ENCODE data around the gene SH2D3C. TPM values are rescaled to one million over a fixed set of nuclear protein-coding genes. Genes with fewer than 3 reads are reported as not detected.

The SH2D3C gene
- polyA plus RNA-seq, 2 of the 4 experiments (the other 2 are of a cell fraction): 0.06 TPM

- no peak for ATAC-seq
- CTCF ChIA-PET: interaction anchor here (1.1 to 15.7 kb wide), 27 partner anchors 9 to 229 kb away, joined by 3 to 243 read pairs (median 20); partner anchors contain the start of genes CDK9, CFAP157, PTRH1 and SH2D3C
- DNase-seq (ENCODE audit: low read depth in 1 of 2, low spot score in 1 of 2): no peak
Measured at GRCh38 chr9:127733614-127734013, 44.9 kb downstream of the SH2D3C start.

GRCh38 chr9:127732444-127732843, 46.0 kb downstream of the SH2D3C start:
- TF ChIP-seq HOXA7 (CRISPR knock-in tag; IDR thresholded peaks at IDR 0.05): no peak
- Histone ChIP-seq H3K4me1 (peaks cover 9% of the 10 kb centered on the region; the same call in 1 of the 3 replicates), H3K4me2 (no peak overlapping the region), H3K27ac (no peak overlapping the region), H3K9me3 (no peaks in the 10 kb centered on the region), H3K4me3 (no peak overlapping the region)
- POLR2A ChIA-PET: no interaction called here
- FAIRE-seq: no peak
- ATAC-seq: no peak
- WGBS (ENCODE audit: missing lambda C conversion rate): 94% methylated on average over 19 of the region's 21 CpGs
- DNase-seq (ENCODE audit: low read depth in 1 of 2, low spot score in 1 of 2): no peak
- CTCF ChIA-PET: interaction anchor here (1.1 to 15.7 kb wide), 10 partner anchors 8 to 228 kb away, joined by 3 to 243 read pairs (median 60); partner anchors contain the start of genes CDK9, SH2D3C and STXBP1

More at GRCh38 chr9:127733614-127734013, 44.9 kb downstream of the SH2D3C start:
- H3K4me3 ChIP-seq: no peak overlapping the region
- POLR2A ChIA-PET: no interaction called here
- FAIRE-seq: no peak
- no peak overlapping the region for H3K27ac ChIP-seq
- H3K4me1 ChIP-seq: peaks cover 9% of the 10 kb centered on the region; the same call in 1 of the 3 replicates
- no peak for TF ChIP-seq JUNB (IDR thresholded peaks at IDR 0.05)
- no peak for TF ChIP-seq RNF2 (IDR thresholded peaks at IDR 0.05; ENCODE audit: borderline replicate concordance, low read depth)
- TF ChIP-seq KDM5A (IDR thresholded peaks at IDR 0.05): no peak
- TF ChIP-seq HOXA7 (CRISPR knock-in tag; IDR thresholded peaks at IDR 0.05): no peak
- TF ChIP-seq PHF8 (IDR thresholded peaks at IDR 0.05; ENCODE audit: borderline replicate concordance, low read depth): no peak
- TF ChIP-seq USF2 (IDR thresholded peaks at IDR 0.05): no peak
- no peak for TF ChIP-seq RCOR1 (IDR thresholded peaks at IDR 0.05; ENCODE audit: low read depth, low read length)
- H3K4me2 ChIP-seq: no peak overlapping the region
- no peaks in the 10 kb centered on the region for H3K9me3 ChIP-seq
- 86% methylated on average over 2 of the region's 2 CpGs for WGBS (ENCODE audit: missing lambda C conversion rate)

- ATAC-seq (no peak), FAIRE-seq (no peak), DNase-seq (ENCODE audit: low read depth in 1 of 2, low spot score in 1 of 2) (no peak)
- Histone ChIP-seq H3K4me1 (peaks cover 9% of the 10 kb centered on the region; the same call in 1 of the 3 replicates), H3K4me2 (no peak overlapping the region), H3K27ac (no peak overlapping the region), H3K9me3 (no peaks in the 10 kb centered on the region), H3K4me3 (no peak overlapping the region)
- ChIA-PET POLR2A (no interaction called here), CTCF (interaction anchor here (0.7 to 15.7 kb wide), 10 partner anchors 10 to 227 kb away, joined by 3 to 243 read pairs (median 52); partner anchors contain the start of genes CDK9, SH2D3C and STXBP1)
- no peak for TF ChIP-seq CTCF (IDR thresholded peaks at IDR 0.05)
- no peak for TF ChIP-seq EHMT2 (IDR thresholded peaks at IDR 0.05; ENCODE audit: low read depth)
- no peak for TF ChIP-seq NFE2L2 (conservative IDR thresholded peaks at IDR 0.05; ENCODE audit: low read length)
- TF ChIP-seq KDM1A (IDR thresholded peaks at IDR 0.05; ENCODE audit: low read depth): no peak
- no peak for TF ChIP-seq TFCP2L1 (CRISPR knock-in tag; IDR thresholded peaks at IDR 0.05)
- TF ChIP-seq RARB (CRISPR knock-in tag; IDR thresholded peaks at IDR 0.05): no peak
- TF ChIP-seq POLR2A (IDR thresholded peaks at IDR 0.05; ENCODE audit: low read length): no peak
- no peak for TF ChIP-seq RNF2 (IDR thresholded peaks at IDR 0.05; ENCODE audit: borderline replicate concordance, low read depth)
- no peak for TF ChIP-seq EP300 (IDR thresholded peaks at IDR 0.05)
- TF ChIP-seq NR3C1 (IDR thresholded peaks at IDR 0.05): no peak
- no peak for TF ChIP-seq HES2 (IDR thresholded peaks at IDR 0.05)
- TF ChIP-seq SMC3 (IDR thresholded peaks at IDR 0.05): no peak
- no peak for TF ChIP-seq GATA3 (IDR thresholded peaks at IDR 0.05; ENCODE audit: borderline replicate concordance)
- TF ChIP-seq PHF8 (IDR thresholded peaks at IDR 0.05; ENCODE audit: borderline replicate concordance, low read depth): no peak
- TF ChIP-seq HDAC2 (IDR thresholded peaks at IDR 0.05): no peak
- 94% methylated on average over 16 of the region's 16 CpGs for WGBS (ENCODE audit: missing lambda C conversion rate)
Measured at GRCh38 chr9:127731938-127732337, 46.5 kb downstream of the SH2D3C start.

Data from A549 (cell line).